LoVo (cell line): Measurements from ENCODE around the gene USP53.
"Not testable (repeated sequence)": the region's sequence is repeated elsewhere in the genome, so short reads cannot be mapped to it uniquely, and the experiment has no call there.

ENCODE experiments used
- DNase-seq: peaks from one replicate; pipeline ENCODE4 v3.0.0-alpha.2; 2016; ENCODE audit warnings: low spot score

Gene USP53

GRCh38 chr4:119212234-119212963, at the start of gene USP53:
USP53 (plus strand) TSS chr4:119212713; CDS start chr4:119239760, 27,047 bp downstream.
- DNase-seq, result peak; percentile 96

DNA sequence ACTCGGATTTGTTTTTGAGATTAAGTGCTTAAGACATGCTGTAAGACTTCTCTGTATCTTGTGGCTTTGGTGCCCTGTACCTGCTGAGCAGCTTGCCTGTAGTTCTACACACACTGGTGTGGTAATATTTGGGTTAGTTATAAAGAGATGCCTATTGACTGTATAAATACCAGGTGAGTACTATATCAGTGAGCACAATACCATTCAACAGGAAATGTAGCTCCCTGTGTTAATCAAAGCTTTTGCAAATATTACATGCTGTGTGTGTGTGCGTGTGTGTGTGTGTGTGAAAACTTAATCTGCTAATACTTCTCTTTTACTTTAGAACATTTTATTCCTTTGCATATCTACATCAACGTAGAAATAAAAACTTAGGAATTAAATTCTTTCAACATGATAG, 46.7 kb upstream of the USP53 start:
- DNase-seq, result no peak

GRCh38 chr4:119170195-119170594, 42.3 kb upstream of the USP53 start:
- DNase-seq, result no peak

DNA sequence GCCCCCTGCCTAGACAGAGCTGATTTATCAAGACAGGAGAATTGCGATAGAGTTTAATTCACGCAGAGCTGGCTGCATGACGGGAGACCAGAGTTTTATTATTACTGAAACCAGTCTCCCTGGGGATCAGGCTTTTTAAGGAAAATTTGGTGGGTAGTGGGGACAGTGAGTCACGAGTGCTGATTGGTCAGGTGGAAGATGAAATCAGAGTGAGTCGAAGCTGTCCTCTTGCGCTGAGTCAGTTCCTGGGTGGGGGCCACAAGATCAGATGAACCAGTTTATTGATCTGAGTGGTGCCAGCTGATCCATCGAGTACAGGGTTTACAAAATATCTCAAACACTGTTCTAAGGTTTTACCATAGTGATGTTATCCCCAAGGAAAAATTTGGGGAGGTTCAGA, 40.3 kb upstream of the USP53 start:
- DNase-seq, result no peak

DNA sequence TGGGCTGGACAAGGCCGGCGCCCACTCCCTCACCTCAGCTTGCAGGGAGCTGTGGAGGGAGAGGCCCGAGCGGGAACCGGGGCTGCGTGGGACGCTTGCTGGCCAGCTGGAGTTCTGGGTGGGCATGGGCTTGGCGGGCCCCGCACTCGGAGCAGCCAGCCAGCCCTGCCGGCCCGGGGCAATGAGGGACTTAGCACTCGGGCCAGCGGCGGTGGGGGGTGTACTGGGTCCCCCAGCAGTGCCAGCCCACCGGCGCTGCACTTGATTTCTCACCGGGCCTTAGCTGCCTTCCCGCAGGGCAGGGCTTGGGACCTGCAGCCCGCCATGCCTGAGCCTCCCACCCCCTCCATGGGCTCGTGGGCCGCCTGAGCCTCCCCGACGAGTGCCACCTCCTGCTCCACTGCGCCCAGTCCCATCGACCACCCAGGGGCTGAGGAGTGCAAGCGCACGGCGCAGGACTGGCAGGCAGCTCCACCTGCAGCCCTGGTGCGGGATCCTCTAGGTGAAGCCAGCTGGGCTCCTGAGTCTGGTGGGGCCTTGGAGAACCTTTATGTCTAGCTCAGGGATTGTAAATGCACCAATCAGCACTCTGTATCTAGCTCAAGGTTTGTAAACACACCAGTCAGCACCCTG, 38.7 kb upstream of the USP53 start:
- DNase-seq, result not testable (repeated sequence)

GRCh38 chr4:119179011-119179410, 33.5 kb upstream of the USP53 start:
- no peak for DNase-seq

DNA sequence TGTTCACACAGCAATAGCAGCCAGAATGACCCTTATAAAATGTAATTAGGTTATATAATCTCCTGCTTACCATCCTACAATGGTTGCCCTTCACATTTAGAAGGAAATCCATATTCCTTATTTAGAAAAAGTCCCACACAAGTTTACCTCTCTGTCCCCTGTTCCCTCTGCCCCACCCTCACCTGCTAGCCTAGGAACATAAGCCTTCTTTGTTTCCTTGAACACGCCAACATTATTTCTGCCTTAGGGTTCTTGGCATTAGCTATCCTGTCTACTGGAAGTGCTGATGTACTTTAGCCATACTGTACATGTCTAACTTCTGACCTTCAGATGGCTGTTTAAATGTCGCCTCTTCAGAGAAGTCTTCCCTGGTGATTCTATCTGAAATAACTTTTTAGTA, 28.4 kb upstream of the USP53 start:
- DNase-seq, result no peak

- no peak for DNase-seq
These were observed 22.9 kb upstream of the USP53 start for GRCh38 chr4:119189638-119190037.

DNA sequence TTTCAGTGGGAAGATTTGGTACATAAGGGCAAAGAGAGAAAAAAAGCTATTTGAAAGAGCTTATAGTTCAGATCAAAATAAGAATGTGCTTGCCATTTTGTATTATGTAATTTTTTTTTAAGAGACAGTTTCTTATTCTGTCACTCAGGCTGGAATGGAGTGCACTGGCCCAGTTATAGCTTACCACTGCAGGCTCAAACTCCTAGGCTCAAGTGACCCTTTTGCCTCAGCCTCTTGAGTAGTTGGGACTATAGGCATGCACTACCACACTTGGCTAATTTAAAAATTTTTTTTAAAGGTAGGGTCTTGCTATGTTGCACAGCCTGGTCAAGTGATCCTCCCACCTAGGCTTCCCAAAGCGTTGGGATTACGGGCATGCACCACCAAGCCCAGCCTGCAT, 22.2 kb upstream of the USP53 start:
- no peak for DNase-seq

DNA sequence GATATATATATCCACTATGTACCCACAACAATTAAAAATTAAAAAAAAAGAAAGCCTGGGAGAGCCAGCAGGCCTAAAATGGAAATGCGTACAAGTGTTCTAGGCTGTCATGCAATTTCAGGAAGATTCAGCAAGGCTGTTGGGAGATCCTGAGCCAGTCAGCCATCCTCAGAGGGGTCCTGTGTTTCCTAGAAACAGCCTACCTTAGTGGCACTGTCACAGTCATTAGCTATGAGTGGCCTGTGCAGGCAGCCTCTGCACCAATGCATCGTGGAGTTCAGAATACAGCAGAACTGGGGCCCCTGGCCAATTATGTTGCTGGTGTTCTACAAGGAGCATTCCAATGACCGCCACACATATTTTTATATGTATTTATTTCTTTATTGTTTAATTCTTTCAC, 21.0 kb upstream of the USP53 start:
- no peak for DNase-seq

DNA sequence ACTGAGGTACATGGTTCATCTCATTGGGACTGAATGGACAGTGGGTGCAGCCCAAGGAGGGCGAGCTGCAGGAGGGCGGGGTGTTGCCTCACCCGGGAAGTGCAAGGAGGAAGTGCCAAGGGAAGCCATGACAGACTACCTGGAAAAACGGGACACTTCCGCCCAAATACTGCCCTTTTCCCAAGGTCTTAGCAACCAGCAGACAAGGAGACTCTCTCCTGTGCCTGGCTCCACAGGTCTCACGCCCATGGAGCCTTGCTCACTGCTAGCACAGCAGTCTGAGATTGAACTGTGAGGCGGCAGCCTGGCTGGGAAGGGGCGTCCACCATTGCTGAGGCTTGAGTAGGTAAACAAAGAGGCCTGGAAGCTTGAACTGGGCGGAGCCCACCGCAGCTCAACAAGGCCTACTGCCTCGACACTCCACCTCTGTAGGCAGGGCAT, 14.7 kb upstream of the USP53 start:
- no peak for DNase-seq

DNA sequence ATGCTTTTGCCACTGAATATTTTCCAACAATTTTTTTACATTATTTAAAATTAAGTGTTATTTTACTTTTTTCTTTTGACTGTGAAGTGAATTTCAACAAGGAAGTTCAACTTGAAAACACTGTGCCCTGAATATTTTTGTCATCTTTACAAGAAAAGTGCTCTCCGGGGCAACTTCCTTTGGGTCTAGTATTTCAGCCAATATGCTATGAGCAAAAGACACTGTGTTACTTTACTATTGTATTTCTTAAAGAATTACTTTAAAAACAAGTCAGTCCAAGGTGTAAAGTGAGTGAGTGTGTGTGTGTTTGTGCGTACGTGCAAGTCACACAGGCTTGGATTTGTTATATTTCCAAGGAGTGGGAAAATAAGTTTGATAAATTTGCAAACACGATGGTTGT, 7.6 kb upstream of the USP53 start:
- no peak for DNase-seq

GRCh38 chr4:119205690-119206089, 6.8 kb upstream of the USP53 start:
- DNase-seq, result no peak

DNA sequence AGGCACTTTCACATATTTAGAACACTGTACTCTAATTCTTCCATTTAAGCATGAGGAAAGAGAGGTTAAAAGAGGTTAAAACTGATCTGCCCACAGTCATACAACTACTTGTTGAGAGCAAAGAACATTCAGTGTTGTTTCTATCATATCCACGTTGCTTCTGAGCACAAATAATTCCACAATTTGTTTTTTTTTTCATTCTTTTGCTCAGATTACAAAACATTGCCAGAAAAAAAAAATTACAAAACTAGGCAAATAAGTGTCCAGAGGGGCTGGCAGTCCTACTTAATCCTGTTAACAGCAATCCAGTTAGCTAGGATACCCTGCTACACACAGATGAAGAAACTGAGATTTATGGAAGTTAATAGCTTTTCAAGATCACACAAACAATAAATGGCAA, 6.3 kb upstream of the USP53 start:
- no peak for DNase-seq

- no peak for DNase-seq
These were observed 5.5 kb upstream of the USP53 start for GRCh38 chr4:119207051-119207450.

DNA sequence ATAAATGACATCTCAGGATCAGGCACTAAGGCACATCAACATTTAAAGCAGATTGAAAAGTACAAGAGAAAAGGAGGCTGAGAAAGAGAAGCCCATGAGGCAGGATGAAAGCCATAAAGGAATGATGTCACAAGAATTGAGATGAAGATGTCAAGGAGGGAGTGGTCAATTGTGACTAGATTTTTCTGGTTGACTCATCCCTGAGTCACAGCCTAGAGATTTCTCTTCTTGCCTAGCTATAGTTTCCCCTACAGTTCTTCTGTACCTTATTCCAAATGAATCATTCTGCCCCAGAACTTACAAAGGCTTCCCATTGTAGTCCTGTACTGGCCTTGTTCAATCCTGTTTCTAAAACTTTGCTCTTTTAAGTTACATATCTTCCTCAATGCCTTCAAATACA, 3.4 kb upstream of the USP53 start:
- peak; percentile 87 for DNase-seq

DNA sequence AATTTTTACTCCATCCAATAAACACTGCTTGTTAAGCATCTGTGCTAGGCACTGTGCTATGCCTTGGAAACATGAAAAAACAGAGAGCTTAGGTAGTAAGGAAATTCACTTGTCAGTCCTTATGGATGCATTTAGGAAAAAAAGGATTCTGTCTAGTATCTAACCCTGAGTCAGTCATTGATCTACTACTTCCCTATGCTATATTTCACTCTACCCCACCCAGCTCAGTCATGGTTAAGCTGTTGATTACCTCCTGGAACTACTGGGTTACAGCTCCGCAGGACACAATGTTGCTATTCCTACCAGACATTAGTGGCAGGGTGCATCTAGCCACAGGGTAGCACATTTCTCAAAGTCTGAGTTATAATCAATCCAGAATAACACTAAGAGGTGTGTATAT, 2.9 kb upstream of the USP53 start:
- no peak for DNase-seq

DNA sequence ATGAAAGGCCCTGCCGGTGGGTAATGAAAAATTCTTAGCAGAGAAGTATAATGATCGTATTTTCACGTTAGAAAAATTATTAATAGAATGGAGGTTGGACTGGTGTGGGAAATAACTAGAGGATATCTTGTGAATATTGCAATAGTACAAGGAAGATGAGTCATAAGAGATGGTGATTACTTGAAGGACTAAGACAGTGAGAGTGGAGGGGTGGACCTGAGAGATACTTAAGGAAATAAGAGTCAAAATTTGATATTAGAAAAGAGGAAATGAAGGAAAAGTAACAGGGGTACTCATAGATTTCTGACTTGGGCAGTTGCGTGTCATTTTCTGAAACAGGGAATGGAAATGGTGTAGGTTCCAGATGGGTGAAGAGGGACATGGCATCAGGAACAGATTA, 1.7 kb upstream of the USP53 start:
- DNase-seq, result no peak

- DNase-seq, result peak; percentile 51
These were observed 663 bp upstream of the USP53 start for GRCh38 chr4:119211867-119212233.

- DNase-seq, result peak; percentile 91
These were observed 572 bp downstream of the USP53 start for GRCh38 chr4:119212964-119213606.

DNA sequence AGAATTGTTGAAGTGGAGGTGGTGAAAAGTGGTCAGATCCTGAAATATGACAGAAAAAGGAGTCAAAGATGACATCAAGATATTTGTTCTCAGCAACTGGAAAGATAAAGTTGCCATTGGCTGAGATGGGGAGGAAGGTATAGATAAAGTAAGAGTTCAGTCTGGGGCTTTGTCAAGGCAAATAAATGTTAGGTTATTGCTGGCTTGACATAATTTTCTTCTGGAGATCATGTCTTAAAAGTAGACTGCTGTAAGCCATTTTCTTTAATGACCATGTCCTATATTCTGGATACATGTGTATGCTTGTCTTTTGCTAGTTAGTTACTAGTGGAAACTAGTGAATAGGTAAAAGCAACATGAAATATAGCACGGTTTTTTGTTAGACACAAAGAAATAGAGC, 5.6 kb downstream of the USP53 start:
- DNase-seq, result no peak

DNA sequence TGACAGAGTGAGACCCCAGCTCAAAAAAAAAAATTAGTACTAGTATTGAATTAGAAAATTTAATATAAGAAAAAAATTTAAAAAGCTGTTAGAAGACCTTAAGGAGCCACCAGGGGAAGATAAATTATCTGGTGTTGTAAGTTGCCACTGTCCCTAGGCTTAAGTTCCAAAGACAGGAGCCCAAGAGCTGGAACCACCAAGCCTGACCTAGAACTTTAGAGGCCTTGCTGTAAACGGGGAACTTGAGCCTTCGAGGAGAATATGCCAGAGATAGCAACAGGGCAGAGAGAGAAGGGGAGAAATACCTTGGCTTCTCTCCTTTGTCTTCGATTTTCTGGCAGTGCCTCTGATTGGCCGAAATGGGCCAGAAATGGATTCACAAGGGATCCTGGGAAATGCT, 8.9 kb downstream of the USP53 start:
- DNase-seq, result no peak

DNA sequence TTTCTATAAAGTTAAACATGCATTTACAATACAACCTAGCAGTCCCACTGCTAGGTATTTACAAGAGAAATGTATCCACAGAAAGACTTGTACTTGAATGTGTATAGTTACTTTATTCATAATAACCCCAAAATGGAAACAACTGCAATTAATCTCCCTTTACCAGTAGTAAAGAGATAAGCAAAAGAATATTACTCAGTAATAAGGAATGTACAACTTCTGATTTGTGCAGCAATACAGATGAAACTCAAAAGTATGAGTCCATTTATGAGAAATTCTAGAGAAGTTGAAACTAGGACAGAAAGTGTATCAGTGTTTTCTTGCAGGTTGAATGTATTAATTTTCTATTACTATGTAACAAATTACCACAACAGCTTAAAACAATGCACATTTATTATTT, 15.2 kb downstream of the USP53 start:
- DNase-seq, result no peak

DNA sequence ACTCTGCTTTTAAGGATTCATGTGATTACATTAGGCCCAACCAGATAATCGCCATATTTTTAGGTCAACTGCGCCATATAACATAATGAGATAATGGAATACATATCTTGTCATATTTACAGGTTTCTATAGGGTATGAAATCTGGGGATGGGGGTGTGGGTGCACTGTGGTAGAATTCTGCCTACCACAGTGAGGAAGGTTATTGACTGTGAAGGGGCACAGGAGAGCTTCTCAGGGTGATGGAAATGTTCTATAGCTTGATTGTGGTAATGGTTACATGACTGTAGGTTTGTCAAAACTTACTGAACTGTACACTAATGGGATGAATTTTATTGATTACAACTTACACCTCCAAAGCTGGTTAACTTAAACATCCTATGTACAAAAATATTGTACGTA, 15.9 kb downstream of the USP53 start:
- no peak for DNase-seq
